CD4-positive, CD25-positive, alpha-beta regulatory T cell (primary cell): ENCODE data around the gene OTOG. TPM values are rescaled to one million over a fixed set of nuclear protein-coding genes. Genes with fewer than 3 reads are reported as not detected.

Source experiments
- ATAC-seq, 2 donors: fragments of 150-1000 bp; cut with Tn5 transposase; one replicate each; pipeline ENCODE4 v1.10.0; 2021; ENCODE audit warnings: low read depth in 2 of 2, moderate number of reproducible peaks in 2 of 2, moderate library complexity in 1 of 2
- DNase-seq, 3 donors: peaks; one replicate each; pipeline versions ENCODE4 v3.0.0 to v3.0.0-alpha.2; 2012 to 2022; ENCODE audit warnings: mixed read lengths in 1 of 3
- H3K27ac ChIP-seq: one replicate; pipeline ENCODE4 v1.7.0; 2013; ENCODE audit warnings: mild to moderate bottlenecking, low read length; ENCODE audit not compliant: insufficient read depth, poor library complexity, severe bottlenecking
- H3K27me3 ChIP-seq: one replicate; pipeline ENCODE4 v1.7.0; 2013; ENCODE audit warnings: low read length; ENCODE audit not compliant: control insufficient read depth, insufficient read depth
- H3K36me3 ChIP-seq: one replicate; pipeline ENCODE4 v1.7.0; 2013; ENCODE audit warnings: mild to moderate bottlenecking, low read length, moderate library complexity; ENCODE audit not compliant: control insufficient read depth, insufficient read depth
- H3K4me1 ChIP-seq: 2 replicates; pipeline ENCODE4 v1.7.0; 2013; ENCODE audit warnings: mild to moderate bottlenecking, low read length; ENCODE audit not compliant: insufficient read depth, control insufficient read depth, poor library complexity, severe bottlenecking
- H3K4me3 ChIP-seq: one replicate; pipeline ENCODE4 v1.7.0; 2013; ENCODE audit warnings: low read depth, mild to moderate bottlenecking, low read length, moderate library complexity
- H3K9me3 ChIP-seq, 2 experiments: 1 replicate in 1 of 2; 2 replicates in 1 of 2; pipeline ENCODE4 v1.7.0; 2013; ENCODE audit warnings: low read length in 2 of 2, mild to moderate bottlenecking in 1 of 2, moderate library complexity in 1 of 2; ENCODE audit not compliant: control insufficient read depth in 2 of 2
- H3K27ac Mint-ChIP-seq, 3 donors: one replicate each; pipeline ENCODE4 v1.8.0; 2020 to 2022; ENCODE audit warnings: mild to moderate bottlenecking in 3 of 3, mixed read lengths in 3 of 3, moderate library complexity in 2 of 3
- H3K27me3 Mint-ChIP-seq: one replicate; pipeline ENCODE4 v1.8.0; 2022; ENCODE audit warnings: mild to moderate bottlenecking, mixed read lengths
- H3K36me3 Mint-ChIP-seq: one replicate; pipeline ENCODE4 v1.8.0; 2020; ENCODE audit warnings: mixed read lengths
- H3K4me1 Mint-ChIP-seq, 4 donors: one replicate each; pipeline ENCODE4 v1.8.0; 2020 to 2022; ENCODE audit warnings: mixed read lengths in 4 of 4, mild to moderate bottlenecking in 1 of 4
- H3K4me3 Mint-ChIP-seq, 4 donors: one replicate each; pipeline ENCODE4 v1.8.0; 2020 to 2022; ENCODE audit warnings: mild to moderate bottlenecking in 4 of 4, mixed read lengths in 4 of 4, moderate library complexity in 3 of 4
- H3K9me3 Mint-ChIP-seq, 7 donors: one replicate each; pipeline ENCODE4 v1.8.0; 2020 to 2022; ENCODE audit warnings: mixed read lengths in 7 of 7, mild to moderate bottlenecking in 3 of 7, moderate library complexity in 2 of 7
- polyA plus RNA-seq, 4 donors: library from polyadenylated mRNA; unstranded; fragments of 300-500 nt; fragmentation: Illumina TruSeq; gene quantifications; one replicate each; pipeline ENCODE4 v1.2.3, GENCODE V29; 2021
- total RNA-seq: library from RNA; stranded (reverse); gene quantifications from one replicate; pipeline ENCODE4 v1.2.3, GENCODE V29; 2022

OTOG gene
- total and polyA plus RNA-seq, 5 donors from 2014 or later, result not detected

- no peaks in the 10 kb centered on the region for H3K27me3 Mint-ChIP-seq
- H3K36me3 Mint-ChIP-seq, result no peaks in the 10 kb centered on the region
- Histone ChIP-seq H3K4me1 (no peaks in the 10 kb centered on the region), H3K9me3 (no peaks in the 10 kb centered on the region), H3K27ac (no peak overlapping the region), H3K36me3 (no peaks in the 10 kb centered on the region), H3K4me3 (no peak overlapping the region), H3K27me3 (peaks cover 2% of the 10 kb centered on the region)
- peaks cover 0 to 2% (median 0%) of the 10 kb centered on the region in 7 donors for H3K9me3 Mint-ChIP-seq
- no peaks in the 10 kb centered on the region for H3K4me1 Mint-ChIP-seq
- no peak for ATAC-seq
- no peak for DNase-seq
- H3K27ac Mint-ChIP-seq, result no peak overlapping the region
- H3K4me3 Mint-ChIP-seq, result no peak overlapping the region
Observed at GRCh38 chr11:17631702-17632365, 84.8 kb downstream of the OTOG start.

GRCh38 chr11:17633279-17633986 lies 86.4 kb downstream of the OTOG start:
- Histone ChIP-seq H3K27me3 (peaks cover under 1% of the 10 kb centered on the region), H3K4me3 (no peak overlapping the region), H3K9me3 (no peaks in the 10 kb centered on the region), H3K27ac (no peak overlapping the region), H3K36me3 (no peaks in the 10 kb centered on the region), H3K4me1 (no peaks in the 10 kb centered on the region)
- Mint-ChIP-seq H3K27me3 (no peaks in the 10 kb centered on the region), H3K4me3 (no peak overlapping the region), H3K36me3 (no peaks in the 10 kb centered on the region), H3K4me1 (no peaks in the 10 kb centered on the region), H3K9me3 (peaks cover 0 to 5% (median 0%) of the 10 kb centered on the region in 7 donors), H3K27ac (no peak overlapping the region)
- no peak for ATAC-seq
- no peak for DNase-seq

- H3K27me3 ChIP-seq, result no peaks in the 10 kb centered on the region
- H3K4me3 ChIP-seq, result no peak overlapping the region
- no peaks in the 10 kb centered on the region for H3K4me1 ChIP-seq
- Mint-ChIP-seq H3K27me3 (no peaks in the 10 kb centered on the region), H3K27ac (no peak overlapping the region), H3K4me3 (no peak overlapping the region), H3K4me1 (no peaks in the 10 kb centered on the region), H3K36me3 (no peaks in the 10 kb centered on the region), H3K9me3 (peaks cover 0 to 5% (median 0%) of the 10 kb centered on the region in 7 donors)
- DNase-seq (no peak), ATAC-seq (no peak)
- H3K27ac ChIP-seq, result no peak overlapping the region
- H3K36me3 ChIP-seq, result no peaks in the 10 kb centered on the region
- no peaks in the 10 kb centered on the region for H3K9me3 ChIP-seq
Observed at GRCh38 chr11:17633987-17634775, 87.1 kb downstream of the OTOG start.

DNA sequence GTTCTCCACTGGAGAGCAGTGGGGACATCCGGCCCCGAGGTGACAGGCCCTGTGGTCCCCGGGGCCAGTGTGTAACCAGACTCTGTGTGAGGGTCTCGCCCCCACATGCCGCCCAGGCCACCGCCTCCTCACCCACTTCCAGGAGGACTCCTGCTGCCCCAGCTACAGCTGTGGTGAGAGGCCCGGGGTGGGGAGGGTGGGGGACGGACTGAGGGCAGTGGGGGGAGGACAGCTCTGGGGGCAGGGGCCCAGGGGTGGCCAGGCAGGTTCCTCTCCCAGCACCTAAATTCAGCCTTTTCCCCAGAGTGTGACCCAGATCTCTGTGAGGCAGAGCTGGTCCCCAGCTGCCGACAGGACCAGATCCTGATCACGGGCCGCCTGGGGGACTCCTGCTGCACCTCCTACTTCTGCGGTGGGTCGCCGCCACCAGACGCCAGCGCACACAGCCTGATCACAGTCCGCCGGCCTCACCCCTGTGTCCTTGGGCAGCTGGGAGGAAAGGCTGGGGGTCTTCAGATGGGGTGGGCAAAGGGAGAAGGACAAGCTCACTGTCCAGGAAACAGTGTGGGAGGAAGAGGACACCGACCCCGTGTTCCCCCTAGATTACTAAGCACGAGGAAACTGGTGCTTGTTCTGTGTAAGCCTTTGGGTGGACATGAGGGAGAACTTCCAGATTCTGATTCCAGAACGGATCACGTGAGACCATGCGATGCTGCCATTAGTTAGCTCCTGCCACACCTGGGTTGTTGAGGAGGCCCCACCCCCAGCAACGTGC lies 87.9 kb downstream of the OTOG start:
- DNase-seq (no peak), ATAC-seq (no peak)
- Mint-ChIP-seq H3K4me1 (no peaks in the 10 kb centered on the region), H3K27ac (no peak overlapping the region), H3K9me3 (peaks cover 0 to 3% (median 0%) of the 10 kb centered on the region in 7 donors), H3K27me3 (no peaks in the 10 kb centered on the region), H3K36me3 (no peaks in the 10 kb centered on the region), H3K4me3 (no peak overlapping the region)
- Histone ChIP-seq H3K4me1 (no peaks in the 10 kb centered on the region), H3K27me3 (no peaks in the 10 kb centered on the region), H3K27ac (no peak overlapping the region), H3K4me3 (no peak overlapping the region), H3K9me3 (no peaks in the 10 kb centered on the region), H3K36me3 (no peaks in the 10 kb centered on the region)

DNA sequence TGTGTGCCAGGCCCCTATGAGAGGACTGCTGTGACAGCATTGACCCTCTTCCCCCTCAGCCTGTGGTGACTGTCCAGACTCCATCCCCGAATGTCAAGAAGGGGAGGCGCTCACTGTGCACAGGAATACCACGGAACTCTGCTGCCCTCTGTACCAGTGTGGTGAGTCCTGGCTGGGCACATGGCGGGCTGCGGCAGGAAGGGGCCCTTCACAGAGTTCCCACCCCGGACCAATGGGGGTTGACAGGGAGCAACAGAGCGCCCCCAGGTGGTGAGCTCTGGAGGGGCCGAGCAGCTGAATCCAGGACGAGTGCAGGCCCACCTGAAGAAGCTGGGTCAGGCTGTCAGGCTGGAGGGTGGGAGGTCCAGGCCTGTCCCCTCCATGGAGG lies 88.5 kb downstream of the OTOG start:
- Mint-ChIP-seq H3K9me3 (peaks cover 0 to 2% (median 0%) of the 10 kb centered on the region in 7 donors), H3K27me3 (no peaks in the 10 kb centered on the region)
- no peaks in the 10 kb centered on the region for H3K27me3 ChIP-seq

GRCh38 chr11:17636721-17637120 lies 89.7 kb downstream of the OTOG start:
- H3K9me3 ChIP-seq, result no peaks in the 10 kb centered on the region
- Mint-ChIP-seq H3K4me3 (no peak overlapping the region), H3K27me3 (no peaks in the 10 kb centered on the region), H3K4me1 (no peaks in the 10 kb centered on the region), H3K27ac (no peak overlapping the region), H3K36me3 (no peaks in the 10 kb centered on the region), H3K9me3 (peaks cover 0 to 2% (median 0%) of the 10 kb centered on the region in 7 donors)
- H3K36me3 ChIP-seq, result no peaks in the 10 kb centered on the region
- DNase-seq, result no peak
- no peaks in the 10 kb centered on the region for H3K27me3 ChIP-seq
- H3K4me1 ChIP-seq, result no peaks in the 10 kb centered on the region
- H3K4me3 ChIP-seq, result no peak overlapping the region
- ATAC-seq, result no peak
- no peak overlapping the region for H3K27ac ChIP-seq

More for the DNA sequence above, 88.5 kb downstream of the OTOG start:
- Mint-ChIP-seq H3K4me1 (no peaks in the 10 kb centered on the region), H3K27ac (no peak overlapping the region), H3K36me3 (no peaks in the 10 kb centered on the region), H3K4me3 (no peak overlapping the region)
- ATAC-seq (no peak), DNase-seq (no peak)
- Histone ChIP-seq H3K27ac (no peak overlapping the region), H3K36me3 (no peaks in the 10 kb centered on the region), H3K4me3 (no peak overlapping the region), H3K9me3 (no peaks in the 10 kb centered on the region), H3K4me1 (no peaks in the 10 kb centered on the region)

DNA sequence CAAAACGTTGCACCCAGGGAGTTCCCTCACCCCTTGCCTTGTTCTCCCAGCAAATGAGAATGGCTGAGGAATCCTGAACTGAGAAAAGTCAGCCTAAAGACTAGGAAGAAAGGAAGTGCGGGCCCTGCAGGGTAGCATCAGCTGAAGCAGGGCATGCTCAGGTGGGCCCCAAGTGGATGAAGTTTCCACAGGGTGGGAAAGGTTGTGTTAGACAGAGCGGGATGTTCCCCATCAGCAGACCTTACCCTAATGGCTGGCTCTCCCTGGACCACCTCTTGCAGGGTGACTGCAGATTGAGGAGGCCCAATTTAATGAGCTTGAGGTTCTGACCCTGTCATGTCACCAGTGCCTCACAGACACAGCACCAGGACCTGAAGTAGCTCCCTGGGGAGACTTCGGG lies 90.8 kb downstream of the OTOG start:
- Mint-ChIP-seq H3K27ac (no peak overlapping the region), H3K4me1 (no peaks in the 10 kb centered on the region), H3K36me3 (no peaks in the 10 kb centered on the region), H3K27me3 (no peaks in the 10 kb centered on the region), H3K4me3 (no peak overlapping the region), H3K9me3 (peaks cover 0 to 2% (median 0%) of the 10 kb centered on the region in 7 donors)
- ATAC-seq (no peak), DNase-seq (no peak)
- Histone ChIP-seq H3K27ac (no peak overlapping the region), H3K4me1 (no peaks in the 10 kb centered on the region), H3K9me3 (no peaks in the 10 kb centered on the region), H3K36me3 (no peaks in the 10 kb centered on the region), H3K27me3 (no peaks in the 10 kb centered on the region), H3K4me3 (no peak overlapping the region)
